ENCODE data around the gene BMP7.

GRCh38 chr20:57130160-57130772, 136.2 kb downstream of the BMP7 start:
- no peak for TF ChIP-seq ZNF561 (tag by site-specific recombination; IDR thresholded peaks at IDR 0.05; ENCODE audit: borderline replicate concordance)
- no peak for TF ChIP-seq ZNF629 (tag by site-specific recombination; IDR thresholded peaks at IDR 0.05)
- no peak for TF ChIP-seq HOXC10 (CRISPR knock-in tag; IDR thresholded peaks at IDR 0.05)
- TF ChIP-seq CTCF (tag by site-specific recombination; IDR thresholded peaks at IDR 0.05) = no peak
- TF ChIP-seq ZNF645 (tag by site-specific recombination; IDR thresholded peaks at IDR 0.05) = no peak
- no peak for TF ChIP-seq ZBTB20 (tag by site-specific recombination; IDR thresholded peaks at IDR 0.05)
- TF ChIP-seq ZNF501 (tag by site-specific recombination; IDR thresholded peaks at IDR 0.05) = no peak
- TF ChIP-seq ATF2 (tag by site-specific recombination; IDR thresholded peaks at IDR 0.05; ENCODE audit: low read depth) = no peak
- TF ChIP-seq SP2 (tag by site-specific recombination; IDR thresholded peaks at IDR 0.05) = no peak
